Sigmoid colon (tissue), 3 donors: ENCODE data around the gene SIPA1L3.

Experiments
- POLR2A ChIP-seq, 2 donors: fragments of 450-650 bp; IDR thresholded peaks; one replicate each; pipeline ENCODE4 v1.6.1; 2016; ENCODE audit warnings: antibody characterized with exemption in 2 of 2, mild to moderate bottlenecking in 2 of 2, moderate library complexity in 2 of 2
- TF ChIP-seq, protein P1 (sequence below), 4 experiments: fragments of 450-650 bp in 3 of 4; fragments of 200-600 bp in 1 of 4; IDR thresholded peaks; one replicate each; pipeline ENCODE4 v1.5.1; 2016 to 2019; ENCODE audit warnings: antibody characterized with exemption in 4 of 4, mild to moderate bottlenecking in 3 of 4, moderate library complexity in 2 of 4

GRCh38 chr19:38101723-38102122 is 194.7 kb downstream of the SIPA1L3 start:
- TF ChIP-seq, protein P1, sequence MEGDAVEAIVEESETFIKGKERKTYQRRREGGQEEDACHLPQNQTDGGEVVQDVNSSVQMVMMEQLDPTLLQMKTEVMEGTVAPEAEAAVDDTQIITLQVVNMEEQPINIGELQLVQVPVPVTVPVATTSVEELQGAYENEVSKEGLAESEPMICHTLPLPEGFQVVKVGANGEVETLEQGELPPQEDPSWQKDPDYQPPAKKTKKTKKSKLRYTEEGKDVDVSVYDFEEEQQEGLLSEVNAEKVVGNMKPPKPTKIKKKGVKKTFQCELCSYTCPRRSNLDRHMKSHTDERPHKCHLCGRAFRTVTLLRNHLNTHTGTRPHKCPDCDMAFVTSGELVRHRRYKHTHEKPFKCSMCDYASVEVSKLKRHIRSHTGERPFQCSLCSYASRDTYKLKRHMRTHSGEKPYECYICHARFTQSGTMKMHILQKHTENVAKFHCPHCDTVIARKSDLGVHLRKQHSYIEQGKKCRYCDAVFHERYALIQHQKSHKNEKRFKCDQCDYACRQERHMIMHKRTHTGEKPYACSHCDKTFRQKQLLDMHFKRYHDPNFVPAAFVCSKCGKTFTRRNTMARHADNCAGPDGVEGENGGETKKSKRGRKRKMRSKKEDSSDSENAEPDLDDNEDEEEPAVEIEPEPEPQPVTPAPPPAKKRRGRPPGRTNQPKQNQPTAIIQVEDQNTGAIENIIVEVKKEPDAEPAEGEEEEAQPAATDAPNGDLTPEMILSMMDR (IDR thresholded peaks at IDR 0.05), result no peak
- no peak for TF ChIP-seq POLR2A (IDR thresholded peaks at IDR 0.05)
